CD4-positive, alpha-beta memory T cell (primary cell): ENCODE measurements around the gene WFIKKN1. TPM values are rescaled to one million over a fixed set of nuclear protein-coding genes. Genes with fewer than 3 reads are reported as not detected.

Experiments
- CTCF ChIA-PET: fragments of 350-600 bp; sonication (Branson Sonifier 250); formaldehyde crosslinking; loops from one replicate; lab custom pipeline; 2021; ENCODE audit warnings: inconsistent platforms; ENCODE audit not compliant: partially characterized antibody; lab: Charles Lee
- POLR2A ChIA-PET: fragments of 350-600 bp; sonication (Branson Sonifier 250); formaldehyde crosslinking; loops from one replicate; lab custom pipeline; 2021; ENCODE audit not compliant: partially characterized antibody; lab: Charles Lee
- DNase-seq, 5 donors: peaks; one replicate each; pipeline versions ENCODE4 v3.0.0 to v3.0.0-alpha.2; 2020 to 2022; ENCODE audit warnings: mixed read lengths in 1 of 5
- H3K27ac ChIP-seq: one replicate; pipeline ENCODE4 v1.7.0; 2013; ENCODE audit warnings: low read depth, low read length
- H3K27me3 ChIP-seq: 2 replicates; pipeline ENCODE4 v1.7.0; 2013; ENCODE audit warnings: mild to moderate bottlenecking, low read length, moderate library complexity; ENCODE audit not compliant: insufficient read depth
- H3K36me3 ChIP-seq: 2 replicates; pipeline ENCODE4 v1.7.0; 2013; ENCODE audit warnings: mild to moderate bottlenecking, low read length, moderate library complexity; ENCODE audit not compliant: insufficient read depth
- H3K4me1 ChIP-seq: 2 replicates; pipeline ENCODE4 v1.7.0; 2013; ENCODE audit warnings: mild to moderate bottlenecking, low read length, moderate library complexity; ENCODE audit not compliant: insufficient read depth
- H3K4me3 ChIP-seq, 2 donors: one replicate each; pipeline ENCODE4 v1.7.0; 2013; ENCODE audit warnings: low read length in 2 of 2, mild to moderate bottlenecking in 1 of 2
- H3K9me3 ChIP-seq, 2 donors: one replicate each; pipeline ENCODE4 v1.7.0; 2013; ENCODE audit warnings: low read length in 2 of 2, control low read depth in 1 of 2; ENCODE audit not compliant: control insufficient read depth in 1 of 2
- H3K27ac Mint-ChIP-seq, 7 donors: one replicate each; pipeline ENCODE4 v1.8.0; 2020 to 2021; ENCODE audit warnings: mixed read lengths in 7 of 7, mild to moderate bottlenecking in 6 of 7, inconsistent platforms in 3 of 7, moderate library complexity in 3 of 7
- H3K27me3 Mint-ChIP-seq, 2 donors: one replicate each; pipeline ENCODE4 v1.8.0; 2020 to 2021; ENCODE audit warnings: mixed read lengths in 2 of 2
- H3K36me3 Mint-ChIP-seq, 2 donors: one replicate each; pipeline ENCODE4 v1.8.0; 2020 to 2021; ENCODE audit warnings: mixed read lengths in 2 of 2, inconsistent platforms in 1 of 2, mild to moderate bottlenecking in 1 of 2
- H3K4me1 Mint-ChIP-seq, 4 donors: one replicate each; pipeline ENCODE4 v1.8.0; 2020 to 2021; ENCODE audit warnings: mixed read lengths in 4 of 4, mild to moderate bottlenecking in 1 of 4
- H3K4me3 Mint-ChIP-seq, 8 donors: one replicate each; pipeline ENCODE4 v1.8.0; 2020 to 2021; ENCODE audit warnings: mixed read lengths in 8 of 8, mild to moderate bottlenecking in 7 of 8, moderate library complexity in 6 of 8, inconsistent platforms in 3 of 8
- H3K9me3 Mint-ChIP-seq, 8 donors: one replicate each; pipeline ENCODE4 v1.8.0; 2020 to 2021; ENCODE audit warnings: mixed read lengths in 8 of 8, mild to moderate bottlenecking in 5 of 8, inconsistent platforms in 3 of 8, moderate library complexity in 1 of 8
- intact Hi-C: fragments of 100-400 bp; cut with micrococcal nuclease; formaldehyde crosslinking; loops from one replicate; pipeline ENCODE4 v1.15.1; 2023
- polyA plus RNA-seq, 2 donors: library from polyadenylated mRNA; unstranded; fragments of 300-500 nt; fragmentation: Illumina TruSeq; gene quantifications; one replicate each; pipeline ENCODE4 v1.2.3, GENCODE V29; 2021
- total RNA-seq, 2 experiments: library from RNA; stranded (reverse); gene quantifications; one replicate each; pipeline ENCODE4 v1.2.3, GENCODE V29; 2021

The WFIKKN1 gene
- total and polyA plus RNA-seq, 4 experiments from 2014 or later = 0.09 to 0.86 (median 0.67) TPM; not detected in 1

- no peaks in the 10 kb centered on the region for H3K4me1 ChIP-seq
- H3K27ac ChIP-seq = no peak overlapping the region
- no peaks in the 10 kb centered on the region for H3K27me3 ChIP-seq
- H3K4me1 Mint-ChIP-seq = peaks cover 4 to 14% (median 10%) of the 10 kb centered on the region in 4 donors
- H3K9me3 Mint-ChIP-seq = peaks cover 0 to 2% (median 0%) of the 10 kb centered on the region in 8 donors
- intact Hi-C loops = no loop called here
- DNase-seq = no peak
- peaks cover 7% of the 10 kb centered on the region for H3K36me3 ChIP-seq
- no peak overlapping the region for H3K27ac Mint-ChIP-seq
- no peak overlapping the region for H3K4me3 Mint-ChIP-seq
- POLR2A ChIA-PET = no interaction called here
- peaks cover 7 to 9% of the 10 kb centered on the region in 2 donors for H3K36me3 Mint-ChIP-seq
- CTCF ChIA-PET = no interaction called here
- H3K27me3 Mint-ChIP-seq = no peaks in the 10 kb centered on the region
- no peak overlapping the region for H3K4me3 ChIP-seq
- no peaks in the 10 kb centered on the region for H3K9me3 ChIP-seq
Observed at GRCh38 chr16:600781-601180, 30.0 kb upstream of the WFIKKN1 start.

GRCh38 chr16:603933-604332 is 26.9 kb upstream of the WFIKKN1 start:
- ChIA-PET POLR2A (no interaction called here), CTCF (no interaction called here)

GRCh38 chr16:606656-607307 is 24.0 kb upstream of the WFIKKN1 start:
- Mint-ChIP-seq H3K9me3 (no peaks in the 10 kb centered on the region), H3K27ac (no peak overlapping the region), H3K4me3 (no peak overlapping the region), H3K27me3 (no peaks in the 10 kb centered on the region), H3K36me3 (peaks cover 0 to 4% of the 10 kb centered on the region in 2 donors), H3K4me1 (peaks cover 2 to 22% (median 7%) of the 10 kb centered on the region in 4 donors)
- H3K27me3 ChIP-seq = no peaks in the 10 kb centered on the region
- H3K4me1 ChIP-seq = no peaks in the 10 kb centered on the region
- CTCF ChIA-PET = no interaction called here
- H3K9me3 ChIP-seq = no peaks in the 10 kb centered on the region
- POLR2A ChIA-PET = no interaction called here
- no peak for DNase-seq
- H3K36me3 ChIP-seq = no peaks in the 10 kb centered on the region
- intact Hi-C loops = no loop called here
- no peak overlapping the region for H3K4me3 ChIP-seq
- H3K27ac ChIP-seq = no peak overlapping the region

More at GRCh38 chr16:603933-604332, 26.9 kb upstream of the WFIKKN1 start:
- Histone ChIP-seq H3K27ac (no peak overlapping the region), H3K27me3 (no peaks in the 10 kb centered on the region), H3K4me3 (no peak overlapping the region), H3K4me1 (no peaks in the 10 kb centered on the region), H3K9me3 (no peaks in the 10 kb centered on the region), H3K36me3 (peaks cover 3% of the 10 kb centered on the region)
- Mint-ChIP-seq H3K27ac (no peak overlapping the region), H3K27me3 (no peaks in the 10 kb centered on the region), H3K36me3 (peaks cover 0 to 4% of the 10 kb centered on the region in 2 donors), H3K4me3 (no peak overlapping the region), H3K9me3 (no peaks in the 10 kb centered on the region), H3K4me1 (peaks cover 0 to 14% (median 6%) of the 10 kb centered on the region in 4 donors)
- intact Hi-C loops = no loop called here
- no peak for DNase-seq

GRCh38 chr16:608019-608418 is 22.8 kb upstream of the WFIKKN1 start:
- no peak overlapping the region for H3K4me3 Mint-ChIP-seq
- CTCF ChIA-PET = no interaction called here
- H3K27me3 ChIP-seq = no peaks in the 10 kb centered on the region
- no peaks in the 10 kb centered on the region for H3K36me3 ChIP-seq
- H3K4me1 Mint-ChIP-seq = peaks cover 2 to 16% (median 6%) of the 10 kb centered on the region in 4 donors
- no peak overlapping the region for H3K4me3 ChIP-seq
- POLR2A ChIA-PET = no interaction called here
- no peak for DNase-seq
- H3K36me3 Mint-ChIP-seq = peaks cover 0 to 4% of the 10 kb centered on the region in 2 donors
- intact Hi-C loops = no loop called here
- no peaks in the 10 kb centered on the region for H3K9me3 ChIP-seq
- H3K27me3 Mint-ChIP-seq = no peaks in the 10 kb centered on the region
- no peak overlapping the region for H3K27ac Mint-ChIP-seq
- no peaks in the 10 kb centered on the region for H3K9me3 Mint-ChIP-seq
- no peaks in the 10 kb centered on the region for H3K4me1 ChIP-seq
- H3K27ac ChIP-seq = no peak overlapping the region

GRCh38 chr16:609316-609715 is 21.5 kb upstream of the WFIKKN1 start:
- intact Hi-C loops = no loop called here
- Mint-ChIP-seq H3K36me3 (peaks cover 0 to 4% of the 10 kb centered on the region in 2 donors), H3K9me3 (no peaks in the 10 kb centered on the region), H3K27me3 (no peaks in the 10 kb centered on the region), H3K27ac (peak overlapping the region in 5 of 7 donors; percentile 8 to 81 (median 20)), H3K4me1 (peaks cover 3 to 12% (median 5%) of the 10 kb centered on the region in 4 donors), H3K4me3 (no peak overlapping the region)
- POLR2A ChIA-PET = interaction anchor here (1.1 kb wide), 1 partner anchor 27 kb away, joined by 3 read pairs; the partner anchor contains the start of gene METTL26
- Histone ChIP-seq H3K4me3 (no peak overlapping the region), H3K36me3 (no peaks in the 10 kb centered on the region), H3K27ac (no peak overlapping the region), H3K9me3 (no peaks in the 10 kb centered on the region), H3K4me1 (no peaks in the 10 kb centered on the region), H3K27me3 (no peaks in the 10 kb centered on the region)
- CTCF ChIA-PET = interaction anchor here (1.1 to 2.1 kb wide), 2 partner anchors 14 to 31 kb away, joined by 3 to 4 read pairs; no protein-coding TSS in a partner anchor
- DNase-seq = no peak

DNA sequence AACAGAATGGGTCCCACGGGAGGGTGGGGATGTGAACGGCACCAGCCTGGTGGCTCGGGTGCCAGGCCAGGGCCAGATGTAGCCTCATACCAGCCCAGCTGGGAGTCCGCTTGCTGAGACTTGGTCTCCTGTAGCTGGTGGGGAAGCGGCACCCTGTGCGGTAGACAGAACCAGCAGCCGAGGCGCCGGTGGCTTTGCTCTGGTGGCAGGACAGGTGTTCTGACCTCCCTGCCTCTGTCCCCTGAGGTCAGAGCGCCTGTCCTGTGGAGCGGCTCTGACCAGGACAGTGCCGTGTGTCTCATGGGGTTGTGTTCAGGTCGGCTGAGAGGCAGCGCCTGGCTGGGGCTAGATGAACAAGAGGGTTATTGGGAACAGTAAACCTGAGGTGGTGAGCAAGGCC is 20.8 kb upstream of the WFIKKN1 start:
- intact Hi-C loops = loop anchor here (2.0 kb wide), 1 partner anchor 31 kb away; no protein-coding TSS in a partner anchor
- no peak overlapping the region for H3K4me3 Mint-ChIP-seq

More for the DNA sequence above, 20.8 kb upstream of the WFIKKN1 start:
- Histone ChIP-seq H3K9me3 (no peaks in the 10 kb centered on the region), H3K4me1 (no peaks in the 10 kb centered on the region), H3K4me3 (no peak overlapping the region), H3K27me3 (no peaks in the 10 kb centered on the region), H3K36me3 (no peaks in the 10 kb centered on the region), H3K27ac (no peak overlapping the region)
- Mint-ChIP-seq H3K9me3 (no peaks in the 10 kb centered on the region), H3K27ac (no peak overlapping the region), H3K27me3 (no peaks in the 10 kb centered on the region), H3K4me1 (peaks cover 3 to 16% (median 8%) of the 10 kb centered on the region in 4 donors), H3K36me3 (peaks cover 4 to 5% of the 10 kb centered on the region in 2 donors)
- DNase-seq = no peak
- POLR2A ChIA-PET = interaction anchor here (1.1 kb wide), 1 partner anchor 26 kb away, joined by 3 read pairs; the partner anchor contains the start of gene METTL26
- CTCF ChIA-PET = interaction anchor here (0.8 to 2.1 kb wide), 3 partner anchors 14 to 32 kb away, joined by 3 to 4 read pairs (median 3); no protein-coding TSS in a partner anchor
